NT2/D1 (cell line): ENCODE results near the gene IL18BP.

Source experiments
- DNase-seq: peaks from one replicate; pipeline ENCODE4 v3.0.0-alpha.2; 2011; ENCODE audit warnings: low read depth, low spot score
- H3K27me3 ChIP-seq: 2 replicates; pipeline ENCODE4 v1.6.0; 2011; ENCODE audit warnings: mild to moderate bottlenecking; ENCODE audit not compliant: insufficient read length, insufficient read depth
- H3K36me3 ChIP-seq: 2 replicates; pipeline ENCODE4 v1.6.1; 2011; ENCODE audit warnings: mild to moderate bottlenecking, low read length, mixed read lengths; ENCODE audit not compliant: insufficient read depth, insufficient read length
- H3K4me1 ChIP-seq: 2 replicates; pipeline ENCODE4 v1.5.1; 2011; ENCODE audit not compliant: insufficient read depth, insufficient read length
- H3K4me3 ChIP-seq: 2 replicates; pipeline ENCODE4 v1.5.1; 2011; ENCODE audit warnings: low read depth; ENCODE audit not compliant: insufficient read length
- H3K9ac ChIP-seq: 2 replicates; pipeline ENCODE4 v1.6.0; 2011; ENCODE audit warnings: low read depth; ENCODE audit not compliant: insufficient read length
- H3K9me3 ChIP-seq: 2 replicates; pipeline ENCODE4 v1.5.1; 2011; ENCODE audit warnings: mild to moderate bottlenecking, low read length; ENCODE audit not compliant: insufficient read depth
- SUZ12 ChIP-seq: IDR thresholded peaks from 2 replicates; pipeline ENCODE4 v1.6.1; 2011; ENCODE audit not compliant: insufficient read length, insufficient read depth; ENCODE audit errors: extremely low read depth
- YY1 ChIP-seq: IDR thresholded peaks from 2 replicates; pipeline ENCODE4 v1.6.1; 2011; ENCODE audit not compliant: insufficient read length, insufficient read depth
- ZNF274 ChIP-seq: IDR thresholded peaks from 2 replicates; pipeline ENCODE4 v1.6.1; 2011; ENCODE audit warnings: mild to moderate bottlenecking, low read depth, low read length

IL18BP gene

GRCh38 chr11:72007089-72007476 lies 8.4 kb downstream of the IL18BP start:
- Histone ChIP-seq H3K9me3 (no peaks in the 10 kb centered on the region), H3K27me3 (no peaks in the 10 kb centered on the region), H3K36me3 (peaks cover 95% of the 10 kb centered on the region), H3K9ac (no peak overlapping the region), H3K4me1 (no peaks in the 10 kb centered on the region), H3K4me3 (no peak overlapping the region)
- TF ChIP-seq YY1 (no peak), ZNF274 (no peak), SUZ12 (no peak)
- no peak for DNase-seq

GRCh38 chr11:72007587-72007986 lies 8.9 kb downstream of the IL18BP start:
- Histone ChIP-seq H3K27me3 (no peaks in the 10 kb centered on the region), H3K9me3 (no peaks in the 10 kb centered on the region), H3K9ac (no peak overlapping the region), H3K4me1 (no peaks in the 10 kb centered on the region), H3K4me3 (no peak overlapping the region), H3K36me3 (peaks cover 96% of the 10 kb centered on the region)
- DNase-seq: no peak
- no peak for TF ChIP-seq ZNF274
- no peak for TF ChIP-seq SUZ12
- TF ChIP-seq YY1: no peak

GRCh38 chr11:72008728-72009127 lies 10.0 kb downstream of the IL18BP start:
- Histone ChIP-seq H3K9me3 (no peaks in the 10 kb centered on the region), H3K4me1 (peaks cover 6% of the 10 kb centered on the region), H3K36me3 (peaks cover 96% of the 10 kb centered on the region), H3K27me3 (no peaks in the 10 kb centered on the region), H3K4me3 (no peak overlapping the region), H3K9ac (no peak overlapping the region)
- no peak for TF ChIP-seq YY1
- no peak for TF ChIP-seq SUZ12
- TF ChIP-seq ZNF274: no peak
- DNase-seq: no peak

- no peak overlapping the region for H3K9ac ChIP-seq
- TF ChIP-seq SUZ12 (no peak), ZNF274 (no peak), YY1 (no peak)
- no peak overlapping the region for H3K4me3 ChIP-seq
- no peak for DNase-seq
- peaks cover 96% of the 10 kb centered on the region for H3K36me3 ChIP-seq
- no peaks in the 10 kb centered on the region for H3K9me3 ChIP-seq
- H3K4me1 ChIP-seq: peaks cover 6% of the 10 kb centered on the region
- H3K27me3 ChIP-seq: no peaks in the 10 kb centered on the region
Measured at GRCh38 chr11:72009156-72009555, 10.4 kb downstream of the IL18BP start.

- Histone ChIP-seq H3K9ac (no peak overlapping the region), H3K36me3 (peaks cover 96% of the 10 kb centered on the region), H3K4me1 (peaks cover 6% of the 10 kb centered on the region), H3K9me3 (no peaks in the 10 kb centered on the region), H3K27me3 (no peaks in the 10 kb centered on the region), H3K4me3 (no peak overlapping the region)
- no peak for TF ChIP-seq SUZ12
- no peak for TF ChIP-seq ZNF274
- no peak for TF ChIP-seq YY1
- DNase-seq: no peak
Measured at GRCh38 chr11:72010529-72011233, 12.0 kb downstream of the IL18BP start.

- Histone ChIP-seq H3K27me3 (no peaks in the 10 kb centered on the region), H3K4me1 (peaks cover 6% of the 10 kb centered on the region), H3K4me3 (no peak overlapping the region), H3K36me3 (peaks cover 95% of the 10 kb centered on the region), H3K9ac (no peak overlapping the region), H3K9me3 (no peaks in the 10 kb centered on the region)
- no peak for DNase-seq
- TF ChIP-seq ZNF274 (no peak), YY1 (no peak), SUZ12 (no peak)
Measured at GRCh38 chr11:72012091-72012630, 13.5 kb downstream of the IL18BP start.

- Histone ChIP-seq H3K9ac (peak overlapping the region; percentile 42), H3K4me1 (peaks cover 6% of the 10 kb centered on the region), H3K27me3 (no peaks in the 10 kb centered on the region), H3K9me3 (no peaks in the 10 kb centered on the region), H3K36me3 (peaks cover 96% of the 10 kb centered on the region), H3K4me3 (no peak overlapping the region)
- no peak for DNase-seq
- TF ChIP-seq SUZ12 (no peak), YY1 (no peak), ZNF274 (no peak)
Measured at GRCh38 chr11:72012897-72013721, 14.4 kb downstream of the IL18BP start.
